Left renal pelvis (tissue), 4 donors: ENCODE data around the gene HORMAD1. TPM values are rescaled to one million over a fixed set of nuclear protein-coding genes. Genes with fewer than 3 reads are reported as not detected.
"Not testable (repeated sequence)": the region's sequence is repeated elsewhere in the genome, so short reads cannot be mapped to it uniquely, and the experiment has no call there.

Experiments
- DNase-seq, 4 donors: peaks; one replicate each; pipeline ENCODE4 v3.0.0-alpha.2; 2013; ENCODE audit warnings: low read depth in 4 of 4, low spot score in 3 of 4
- polyA plus RNA-seq, 4 donors: library from polyadenylated mRNA; unstranded; fragments of 120-200 nt; gene quantifications; one replicate each; pipeline ENCODE4 v1.2.1, GENCODE V29; 2013; ENCODE audit not compliant: insufficient read length in 4 of 4

Gene HORMAD1
- polyA plus RNA-seq, 4 donors: 0.21 TPM; not detected in 3

DNA sequence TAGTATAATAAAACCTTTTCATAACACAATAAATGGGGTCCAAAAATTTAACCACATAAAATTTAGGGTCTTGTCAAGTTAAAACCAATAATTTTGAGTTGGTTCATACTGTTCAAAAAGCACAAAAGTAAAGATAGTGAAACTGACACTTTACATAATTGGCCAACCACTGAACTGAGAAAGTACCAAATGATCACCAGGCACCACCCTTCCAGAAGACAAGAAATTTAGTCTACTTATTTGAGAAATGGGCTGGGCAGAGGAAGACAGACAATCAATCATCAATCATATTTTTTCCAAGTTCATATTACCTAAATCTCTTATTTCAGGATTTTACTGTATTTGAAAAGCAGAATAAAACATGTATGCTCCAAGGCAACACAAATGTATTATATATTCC lies 17.3 kb downstream of the HORMAD1 start:
- no peak for DNase-seq

DNA sequence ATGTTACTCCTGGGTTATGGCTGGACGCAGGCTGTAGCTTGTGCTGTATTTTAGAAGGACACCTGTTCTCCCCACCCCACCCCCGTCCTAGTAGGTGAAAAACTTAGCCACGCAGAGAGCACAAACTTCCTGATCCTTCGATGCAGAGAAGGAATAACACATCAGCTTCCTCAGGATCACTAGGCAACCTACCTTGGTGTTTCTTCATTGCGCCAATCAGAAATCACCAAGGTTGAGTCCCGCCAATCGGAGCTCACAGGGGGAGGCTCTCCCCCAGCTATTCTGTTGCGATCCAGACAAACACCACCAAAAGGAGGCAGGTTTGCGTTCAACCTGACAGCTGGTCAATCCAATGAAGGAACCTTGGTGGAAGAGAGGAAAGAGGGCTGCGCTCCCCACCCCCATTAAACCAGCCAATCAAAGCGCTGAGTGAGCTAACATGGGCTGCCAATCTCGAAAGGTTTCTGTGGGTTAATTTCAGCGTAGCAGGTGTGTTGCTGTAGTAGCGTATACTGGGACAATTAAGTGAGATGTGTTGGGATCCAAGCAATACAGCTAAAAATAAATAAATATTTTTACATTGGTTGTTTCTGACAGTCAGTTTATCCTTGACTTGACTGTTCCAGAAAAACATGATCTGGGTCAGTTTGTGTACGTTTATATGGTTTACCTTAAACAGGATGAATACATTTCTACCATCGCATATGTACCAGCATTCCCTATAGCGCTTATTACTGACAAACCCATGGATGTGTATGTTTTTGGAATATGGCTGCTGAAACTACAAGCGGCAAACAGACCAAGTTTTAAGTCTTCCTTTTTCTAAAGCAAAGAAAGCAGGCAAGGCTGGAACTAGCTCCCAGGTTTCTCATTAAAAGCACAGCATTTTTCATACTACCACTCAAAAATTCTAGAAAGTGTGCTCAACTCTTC lies 23.4 kb downstream of the HORMAD1 start, which contains the start of gene GOLPH3L:
Gene GOLPH3L, minus strand, starts transcription at position 160 of the 933 bp plus-strand sequence. CDS start 2,316 bp downstream, outside the sequence.
- DNase-seq: peak; percentile 95 to 99 (median 97)

DNA sequence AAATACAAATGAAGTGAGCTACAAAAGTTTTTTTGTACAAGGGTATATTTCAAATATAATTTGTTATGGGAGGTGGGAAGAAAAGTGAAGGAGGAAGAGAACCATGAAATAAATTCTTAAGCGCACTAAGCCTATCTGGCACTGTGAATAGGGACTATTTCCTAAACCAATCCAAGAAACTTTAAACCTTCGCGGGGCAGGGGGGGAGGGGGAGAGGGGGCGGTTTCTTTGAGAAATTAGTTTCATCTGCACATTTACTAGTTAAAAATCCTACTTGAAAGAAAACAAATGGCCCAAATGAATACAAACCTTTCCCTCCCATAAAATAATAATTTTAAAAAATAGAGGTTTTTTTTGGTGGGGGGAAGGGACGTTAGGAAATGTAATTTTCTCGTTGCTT lies 24.1 kb downstream of the HORMAD1 start:
- DNase-seq: no peak

DNA sequence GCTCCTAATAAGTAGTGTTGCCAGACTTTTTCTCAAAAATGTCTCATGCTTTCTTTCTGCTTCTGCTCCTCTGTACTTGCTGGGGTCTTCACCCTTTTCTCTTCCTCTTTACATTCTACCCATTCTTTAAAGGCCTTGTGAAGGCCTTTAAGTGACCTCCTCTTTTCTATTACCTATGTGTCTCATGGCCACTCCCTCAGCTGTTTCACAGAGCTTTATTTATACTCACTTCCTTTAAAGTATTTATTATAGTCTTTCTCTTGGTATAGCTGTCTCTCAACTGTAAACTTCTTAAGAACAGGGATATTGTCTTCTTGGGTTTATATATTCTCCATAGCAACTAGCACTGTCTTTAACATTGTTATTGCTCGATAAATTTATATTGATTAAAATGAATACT lies 24.5 kb downstream of the HORMAD1 start:
- DNase-seq: no peak

DNA sequence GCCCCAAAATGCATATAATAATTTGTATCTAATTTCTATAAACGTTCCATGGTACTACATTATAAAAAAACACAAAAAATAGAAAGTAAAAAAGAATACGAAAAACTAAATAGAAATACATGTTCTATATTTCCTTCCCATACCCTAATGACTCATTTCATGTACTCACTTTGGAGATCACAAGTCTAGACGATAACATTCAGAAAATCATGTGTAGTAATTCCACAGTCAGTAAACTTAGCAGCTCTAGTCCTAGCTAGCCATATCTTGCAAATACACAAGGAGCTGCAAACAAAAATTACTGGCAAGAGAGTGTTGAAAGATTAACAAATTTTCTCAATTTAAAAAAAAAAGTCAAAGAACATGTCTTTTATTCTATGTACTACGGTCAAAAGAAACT lies 25.1 kb downstream of the HORMAD1 start:
- DNase-seq: no peak

DNA sequence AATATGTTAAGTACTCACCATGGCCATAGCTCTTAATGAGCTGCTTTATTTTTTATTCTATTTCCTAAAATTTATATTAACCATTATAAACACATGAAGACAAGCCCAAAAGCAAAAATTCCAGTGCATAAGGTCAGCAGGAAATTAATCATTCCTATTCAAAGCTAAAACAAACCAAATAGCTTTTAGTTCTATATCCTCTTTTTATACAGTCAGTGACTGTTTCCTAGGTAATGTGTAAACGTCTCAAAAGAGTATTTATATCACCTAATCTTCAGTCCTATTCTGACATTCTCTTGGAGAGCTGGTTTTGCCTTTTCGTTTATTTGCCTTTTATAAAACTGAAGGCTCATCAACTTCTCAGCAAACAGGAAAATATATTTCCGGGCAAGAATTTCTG lies 28.0 kb downstream of the HORMAD1 start:
- DNase-seq: no peak

DNA sequence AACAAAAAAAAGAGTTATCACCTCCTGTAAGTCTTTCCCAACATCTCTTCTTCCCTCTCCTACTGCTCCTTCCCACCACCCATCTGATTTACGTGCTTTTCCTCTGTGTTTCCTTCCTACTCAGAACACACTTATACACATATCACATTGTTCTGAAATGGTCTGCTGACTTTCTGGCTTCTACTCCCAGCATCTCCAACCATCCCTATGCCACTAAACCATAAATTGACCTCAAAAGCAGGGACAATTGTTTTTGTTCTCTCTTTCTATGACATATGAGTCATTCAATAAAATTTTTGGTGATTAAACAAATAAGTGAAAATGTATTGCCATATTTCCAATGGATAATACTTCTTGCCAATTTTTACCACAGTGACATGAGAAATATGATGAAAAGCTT lies 31.9 kb downstream of the HORMAD1 start:
- no peak for DNase-seq

DNA sequence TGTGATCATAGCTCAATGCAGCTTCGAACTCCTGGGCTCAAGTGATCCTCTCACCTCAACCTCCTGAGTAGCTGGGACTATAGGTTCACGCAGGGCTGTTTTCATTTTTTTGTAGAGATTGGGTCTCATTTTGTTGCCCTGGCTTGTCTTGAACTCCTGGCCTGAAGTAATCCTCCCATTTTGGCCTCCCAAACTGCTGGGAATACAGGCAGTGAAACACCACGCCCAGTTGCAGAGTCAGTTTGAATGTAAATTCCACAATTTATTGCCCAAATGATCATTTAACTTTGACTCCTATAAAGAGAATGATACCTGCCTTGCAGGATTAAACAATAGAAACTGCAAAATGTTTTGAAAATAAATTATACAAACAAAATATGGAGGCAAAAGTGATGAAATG lies 34.4 kb downstream of the HORMAD1 start:
- no peak for DNase-seq

DNA sequence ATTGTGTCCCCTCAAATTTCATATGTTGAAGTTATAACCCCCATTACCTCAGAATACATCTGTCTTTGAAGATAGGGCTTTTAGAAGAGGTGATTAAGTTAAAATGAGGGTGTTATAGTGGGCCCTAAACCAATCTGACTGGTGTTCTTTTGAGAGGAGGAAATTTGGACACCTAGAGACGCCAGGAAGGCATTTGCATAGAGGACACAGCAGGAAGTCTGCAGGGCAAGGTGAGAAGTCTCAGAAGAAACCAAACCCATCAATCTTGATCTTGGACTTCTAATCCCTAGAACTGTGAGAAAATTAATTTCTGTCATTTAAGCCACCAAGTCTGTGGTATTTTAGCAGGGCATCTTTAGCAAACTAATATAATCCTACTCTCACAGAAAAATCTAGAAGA lies 36.8 kb downstream of the HORMAD1 start:
- DNase-seq: no peak

DNA sequence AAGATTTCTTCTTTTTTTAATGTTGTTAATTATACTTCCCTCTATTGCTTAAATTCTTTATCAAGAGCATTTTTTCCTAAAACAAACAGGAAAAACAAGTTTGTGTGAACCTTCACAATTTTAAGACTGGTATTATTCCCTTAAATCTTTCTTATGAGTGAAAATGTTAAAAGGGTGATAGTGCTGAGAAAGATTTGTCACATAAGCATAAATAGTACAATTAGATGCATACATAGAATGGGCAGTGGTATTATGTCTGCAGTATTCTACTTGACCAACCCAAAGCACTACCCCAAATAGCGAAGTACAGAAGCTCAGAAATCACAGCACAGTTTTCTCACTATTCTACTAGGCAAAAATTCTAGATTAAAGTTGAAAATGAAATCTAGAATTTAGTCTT lies 41.7 kb downstream of the HORMAD1 start:
- no peak for DNase-seq

DNA sequence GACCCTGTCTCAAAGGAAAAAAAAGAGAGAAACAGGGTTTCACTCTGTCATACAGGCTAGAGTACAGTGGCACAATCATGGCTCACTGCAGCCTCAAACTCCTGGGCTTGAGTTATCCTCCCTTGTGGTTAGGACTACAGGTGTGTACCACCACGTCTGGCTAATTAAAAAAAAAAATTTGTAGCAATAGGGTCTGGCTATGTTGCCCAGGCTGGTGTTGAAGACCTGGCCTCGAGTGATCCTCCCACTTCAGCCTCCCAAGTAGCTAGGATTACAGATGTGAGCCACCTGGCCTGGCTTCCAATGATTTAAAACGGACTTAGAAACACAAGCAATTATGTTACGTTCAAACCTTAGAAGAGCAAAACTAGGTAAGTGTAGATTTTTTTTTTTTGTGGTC lies 45.8 kb downstream of the HORMAD1 start:
- DNase-seq: no peak

DNA sequence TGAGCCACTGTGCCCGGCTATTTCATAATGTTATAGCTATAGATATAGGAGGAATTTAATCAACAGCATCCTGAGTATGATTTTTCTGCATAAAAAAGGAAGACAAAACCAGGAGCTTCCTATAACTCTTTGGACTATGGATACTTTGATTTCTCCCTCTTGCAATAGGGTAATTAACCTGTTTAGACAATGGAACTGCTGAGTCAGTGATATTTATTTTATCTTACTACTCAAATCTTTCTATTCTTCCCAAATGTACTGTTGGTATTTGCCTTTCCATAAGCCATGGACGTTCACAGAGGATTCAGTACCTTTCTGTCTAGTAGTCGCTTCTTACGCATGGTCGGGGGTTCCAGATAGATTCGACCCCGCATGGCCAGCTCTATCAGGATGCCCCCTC lies 57.4 kb downstream of the HORMAD1 start:
- DNase-seq: no peak

DNA sequence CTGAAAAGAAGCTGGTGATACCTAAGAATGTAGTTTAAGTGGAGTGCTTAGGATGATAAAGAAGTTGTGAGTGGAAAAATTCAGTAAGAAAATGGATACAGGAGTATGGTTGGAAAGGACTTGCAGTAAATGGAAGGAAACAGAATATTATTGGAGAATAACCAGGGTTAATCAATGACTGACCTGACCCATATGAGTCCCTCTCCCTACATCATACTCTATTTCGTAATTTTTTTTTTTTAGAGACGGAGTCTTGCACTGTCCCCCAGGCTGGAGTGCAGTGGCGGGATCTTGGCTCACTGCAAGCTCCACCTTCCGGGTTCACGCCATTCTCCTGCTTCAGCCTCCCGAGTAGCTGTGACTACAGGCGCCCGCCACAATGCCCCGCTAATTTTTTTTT lies 57.9 kb downstream of the HORMAD1 start:
- DNase-seq: no peak

DNA sequence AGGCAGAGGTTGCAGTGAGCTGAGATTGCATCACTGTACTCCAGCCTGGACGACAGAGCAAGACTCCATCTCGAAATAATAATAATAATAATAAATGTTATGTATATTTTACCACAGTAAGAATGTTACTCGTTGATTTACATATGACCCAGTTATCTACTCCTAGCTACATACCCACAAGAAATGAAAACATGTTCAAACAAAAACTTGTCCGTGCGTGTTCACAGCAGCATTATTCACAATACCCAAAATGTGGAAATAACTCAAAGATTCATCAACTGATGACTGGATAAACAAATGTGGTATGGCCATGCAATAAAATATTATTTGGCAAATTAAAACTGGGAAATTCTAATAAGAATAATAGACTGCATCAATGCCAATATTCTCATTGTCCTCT lies 59.5 kb downstream of the HORMAD1 start:
- DNase-seq: no peak

DNA sequence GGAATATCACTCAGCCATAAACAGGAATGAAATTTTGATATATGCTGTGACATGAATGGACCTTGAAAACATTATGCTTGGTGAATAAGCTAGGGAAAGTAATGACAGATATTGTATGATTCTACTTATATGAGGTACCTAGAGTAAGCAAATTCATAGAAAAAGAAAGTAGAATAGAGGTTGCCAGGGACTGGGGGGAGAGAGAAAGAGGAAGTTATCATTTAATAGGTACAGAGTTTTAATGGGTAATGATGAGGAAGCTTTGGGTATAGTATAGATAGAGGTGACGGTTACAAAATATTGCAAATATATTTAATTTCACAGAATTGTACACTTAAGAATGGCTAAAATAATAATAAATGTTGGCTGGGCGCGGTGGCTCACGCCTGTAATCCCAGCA lies 60.1 kb downstream of the HORMAD1 start:
- no peak for DNase-seq

DNA sequence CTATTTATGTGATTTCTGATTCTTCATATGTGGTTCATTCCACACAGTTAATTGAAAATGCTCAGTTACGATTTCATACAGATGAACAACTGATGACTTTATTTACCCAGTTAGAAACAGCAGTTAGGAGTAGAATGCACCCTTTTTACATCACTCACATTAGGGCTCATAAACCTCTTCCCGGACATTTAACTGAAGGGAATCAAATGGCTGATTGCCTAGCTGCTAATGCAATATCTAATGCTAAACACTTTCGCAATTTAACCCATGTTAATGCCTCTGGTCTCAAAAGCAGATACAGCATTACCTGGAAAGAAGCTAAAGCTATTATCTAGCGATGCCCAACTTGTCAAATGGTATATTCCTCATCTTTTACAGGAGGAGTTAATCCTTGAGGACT lies 63.6 kb downstream of the HORMAD1 start:
- DNase-seq: not testable (repeated sequence)

DNA sequence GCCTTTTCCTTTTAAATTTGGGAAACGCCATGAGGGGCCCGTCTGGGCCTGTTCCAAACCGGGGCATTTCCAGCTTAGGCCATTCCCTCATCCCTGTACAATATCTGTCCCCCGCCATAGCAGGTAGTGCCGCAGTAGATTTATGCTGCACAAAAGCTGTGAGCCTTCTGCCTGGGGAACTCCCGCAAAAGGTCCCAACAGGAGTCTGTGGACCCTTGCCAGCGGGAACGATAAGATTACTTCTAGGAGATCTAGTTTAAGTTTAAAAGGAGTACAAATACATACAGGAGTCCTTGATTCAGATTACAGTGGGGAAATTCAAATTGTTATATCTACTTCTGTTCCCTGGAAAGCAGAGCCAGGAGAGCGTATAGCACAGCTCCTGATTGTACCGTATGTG lies 66.1 kb downstream of the HORMAD1 start:
- DNase-seq: not testable (repeated sequence)

DNA sequence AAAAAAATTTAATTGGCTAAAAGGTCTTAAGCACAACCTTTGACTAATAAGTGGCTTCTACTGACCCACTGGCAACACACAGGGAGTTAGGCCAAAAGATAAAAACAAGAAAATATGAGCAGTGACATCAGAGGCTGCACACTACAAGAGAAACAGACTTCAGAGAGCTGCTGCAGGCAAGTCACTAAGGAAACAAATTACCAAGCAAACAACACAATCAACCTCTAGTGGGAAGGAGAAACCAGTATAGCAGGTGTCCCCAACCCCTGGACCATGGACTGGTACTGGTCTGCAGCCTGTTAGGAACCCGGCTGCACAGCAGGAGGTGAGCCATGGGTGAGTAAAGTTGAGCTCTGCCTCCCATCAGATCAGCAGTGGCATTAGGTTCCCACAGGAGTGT lies 70.5 kb downstream of the HORMAD1 start:
- no peak for DNase-seq

DNA sequence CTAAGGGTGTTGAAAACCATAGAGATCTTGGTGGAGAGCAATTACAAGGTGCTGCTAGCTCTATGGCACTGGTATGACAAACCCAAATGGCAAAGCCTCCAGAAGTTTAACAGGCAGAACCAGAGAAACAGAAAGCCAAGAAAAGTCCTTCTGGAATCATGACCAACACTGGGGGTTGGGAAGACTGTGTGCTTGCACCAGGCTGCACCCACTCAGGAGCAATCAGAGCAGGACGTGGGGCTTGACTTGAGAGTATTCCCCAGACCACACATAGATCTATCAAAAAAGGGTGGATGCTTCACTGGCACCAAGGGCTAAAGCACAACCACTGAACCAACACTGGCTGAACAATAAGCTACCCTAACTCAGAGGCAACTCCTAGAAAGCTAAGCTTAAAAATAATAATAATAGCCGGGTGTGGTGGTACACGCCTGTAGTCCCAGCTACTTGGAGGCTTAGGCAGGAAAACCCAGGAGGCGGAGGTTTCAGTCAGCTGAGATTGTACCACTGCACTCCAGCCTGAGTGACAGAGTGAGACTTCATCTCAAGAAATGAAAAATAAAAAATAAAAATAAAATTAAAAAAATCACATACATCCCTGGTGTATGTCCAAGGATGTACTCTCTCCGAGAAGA lies 71.1 kb downstream of the HORMAD1 start:
- DNase-seq: no peak
